GM11168 (cell line): Measurements from ENCODE around the gene NDUFV1.
"Not testable (repeated sequence)": the region's sequence is repeated elsewhere in the genome, so short reads cannot be mapped to it uniquely, and the experiment has no call there.

Experiments
- in situ Hi-C: fragments of 300-500 bp; cut with MboI; formaldehyde crosslinking; loops from one replicate; pipeline ENCODE4 v1.12.0; 2022; ENCODE audit warnings: low sequenced_read_pairs; ENCODE audit not compliant: unreplicated experiment

NDUFV1 gene

GRCh38 chr11:67622905-67623304 lies 16.2 kb downstream of the NDUFV1 start:
- in situ Hi-C loops, result not testable (repeated sequence)

GRCh38 chr11:67623795-67624194 lies 17.1 kb downstream of the NDUFV1 start:
- in situ Hi-C loops, result not testable (repeated sequence)

GRCh38 chr11:67626131-67626833 lies 19.5 kb downstream of the NDUFV1 start:
- in situ Hi-C loops, result not testable (repeated sequence)

- in situ Hi-C loops, result no loop called here
These were observed 20.2 kb downstream of the NDUFV1 start for GRCh38 chr11:67626970-67627369.

GRCh38 chr11:67627441-67627811 lies 20.7 kb downstream of the NDUFV1 start:
- in situ Hi-C loops, result no loop called here

- in situ Hi-C loops, result no loop called here
These were observed 21.3 kb downstream of the NDUFV1 start for GRCh38 chr11:67627812-67628624.

- in situ Hi-C loops, result no loop called here
These were observed 22.1 kb downstream of the NDUFV1 start for GRCh38 chr11:67628710-67629385.

- in situ Hi-C loops, result no loop called here
These were observed 22.9 kb downstream of the NDUFV1 start, which contains the start of gene NUDT8 for GRCh38 chr11:67629386-67630227. Gene NUDT8 (minus strand): TSS chr11:67629937. CDS start chr11:67629911, 26 bp downstream.

- in situ Hi-C loops, result no loop called here
These were observed 23.6 kb downstream of the NDUFV1 start for GRCh38 chr11:67630228-67630942.

GRCh38 chr11:67630943-67631331 lies 24.2 kb downstream of the NDUFV1 start:
- in situ Hi-C loops, result no loop called here

- in situ Hi-C loops, result no loop called here
These were observed 24.7 kb downstream of the NDUFV1 start for GRCh38 chr11:67631411-67631810.

GRCh38 chr11:67631853-67632174 lies 25.1 kb downstream of the NDUFV1 start:
- in situ Hi-C loops, result no loop called here

- in situ Hi-C loops, result no loop called here
These were observed 25.6 kb downstream of the NDUFV1 start for GRCh38 chr11:67632175-67632981.

GRCh38 chr11:67632982-67633755 lies 26.4 kb downstream of the NDUFV1 start:
- in situ Hi-C loops, result no loop called here

- in situ Hi-C loops, result no loop called here
These were observed 27.1 kb downstream of the NDUFV1 start for GRCh38 chr11:67633758-67634365.

GRCh38 chr11:67634366-67635230 lies 27.9 kb downstream of the NDUFV1 start:
- in situ Hi-C loops, result no loop called here

GRCh38 chr11:67635231-67635521 lies 28.4 kb downstream of the NDUFV1 start:
- in situ Hi-C loops, result no loop called here
